ENCODE measurements around the gene ITGAD.

ITGAD gene

DNA sequence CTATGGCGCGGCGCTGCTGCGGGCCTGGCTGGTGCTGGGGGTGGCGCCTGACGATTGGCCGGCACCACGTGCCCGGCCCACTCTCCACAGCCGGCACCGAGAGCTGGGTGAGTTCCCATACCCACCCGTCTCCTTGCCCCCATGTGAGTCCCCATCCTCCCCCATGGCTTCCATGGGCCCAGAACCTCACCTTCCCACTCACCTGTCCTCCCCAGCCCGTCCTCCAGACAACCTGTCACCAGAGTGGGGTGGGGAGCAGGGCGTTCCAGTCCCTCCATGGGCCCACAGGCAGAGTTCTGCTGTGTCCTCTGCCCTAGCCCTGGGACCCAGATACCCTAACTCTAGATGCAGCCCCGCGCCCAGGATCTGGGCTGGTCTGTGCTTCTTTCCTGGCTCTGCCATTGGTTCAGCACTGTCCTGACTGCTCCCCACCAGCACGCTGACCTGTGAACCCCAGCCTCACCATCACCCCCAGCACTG is 71.7 kb downstream of the ITGAD start:
- ChIA-PET POLR2A (no interaction called here), CTCF (interaction anchor here (1.5 kb wide), 1 partner anchor 12 kb away, joined by 4 read pairs; no protein-coding TSS in a partner anchor)
- DNase-seq (ENCODE audit: extremely low spot score): no peak
- TF ChIP-seq, protein P1, sequence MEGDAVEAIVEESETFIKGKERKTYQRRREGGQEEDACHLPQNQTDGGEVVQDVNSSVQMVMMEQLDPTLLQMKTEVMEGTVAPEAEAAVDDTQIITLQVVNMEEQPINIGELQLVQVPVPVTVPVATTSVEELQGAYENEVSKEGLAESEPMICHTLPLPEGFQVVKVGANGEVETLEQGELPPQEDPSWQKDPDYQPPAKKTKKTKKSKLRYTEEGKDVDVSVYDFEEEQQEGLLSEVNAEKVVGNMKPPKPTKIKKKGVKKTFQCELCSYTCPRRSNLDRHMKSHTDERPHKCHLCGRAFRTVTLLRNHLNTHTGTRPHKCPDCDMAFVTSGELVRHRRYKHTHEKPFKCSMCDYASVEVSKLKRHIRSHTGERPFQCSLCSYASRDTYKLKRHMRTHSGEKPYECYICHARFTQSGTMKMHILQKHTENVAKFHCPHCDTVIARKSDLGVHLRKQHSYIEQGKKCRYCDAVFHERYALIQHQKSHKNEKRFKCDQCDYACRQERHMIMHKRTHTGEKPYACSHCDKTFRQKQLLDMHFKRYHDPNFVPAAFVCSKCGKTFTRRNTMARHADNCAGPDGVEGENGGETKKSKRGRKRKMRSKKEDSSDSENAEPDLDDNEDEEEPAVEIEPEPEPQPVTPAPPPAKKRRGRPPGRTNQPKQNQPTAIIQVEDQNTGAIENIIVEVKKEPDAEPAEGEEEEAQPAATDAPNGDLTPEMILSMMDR (IDR thresholded peaks at IDR 0.05; ENCODE audit: control extremely low read depth, extremely low read depth, low read depth, missing control alignments): no peak

DNA sequence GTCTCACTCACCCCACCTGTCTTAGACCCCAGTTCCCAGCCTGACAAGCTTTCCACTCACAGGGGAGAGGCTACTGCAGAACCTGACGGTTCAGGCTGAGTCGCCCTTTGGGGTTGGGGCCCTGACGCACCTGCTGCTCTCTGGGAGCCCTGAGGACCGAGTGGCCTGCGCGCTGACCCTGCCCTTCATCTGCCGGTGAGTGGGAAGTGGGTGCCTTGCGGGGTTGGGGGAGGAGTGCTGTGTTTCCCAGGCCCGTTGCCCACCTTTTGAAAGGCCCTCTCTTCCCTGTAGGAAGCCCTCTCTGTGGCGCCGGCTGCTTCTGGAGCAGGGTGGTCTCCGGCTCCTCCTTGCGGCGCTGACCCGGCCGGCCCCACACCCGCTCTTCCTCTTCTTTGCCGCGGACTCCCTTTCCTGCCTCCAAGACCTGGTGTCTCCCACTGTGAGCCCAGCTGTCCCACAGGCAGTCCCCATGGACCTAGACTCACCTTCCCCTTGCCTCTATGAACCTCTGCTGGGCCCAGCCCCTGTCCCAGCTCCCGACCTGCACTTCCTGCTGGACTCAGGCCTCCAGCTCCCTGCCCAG is 72.7 kb downstream of the ITGAD start:
- TF ChIP-seq, protein P1 (IDR thresholded peaks at IDR 0.05; ENCODE audit: control extremely low read depth, extremely low read depth, low read depth, missing control alignments): no peak
- CTCF ChIA-PET: no interaction called here
- POLR2A ChIA-PET: no interaction called here
- no peak for DNase-seq (ENCODE audit: extremely low spot score)

DNA sequence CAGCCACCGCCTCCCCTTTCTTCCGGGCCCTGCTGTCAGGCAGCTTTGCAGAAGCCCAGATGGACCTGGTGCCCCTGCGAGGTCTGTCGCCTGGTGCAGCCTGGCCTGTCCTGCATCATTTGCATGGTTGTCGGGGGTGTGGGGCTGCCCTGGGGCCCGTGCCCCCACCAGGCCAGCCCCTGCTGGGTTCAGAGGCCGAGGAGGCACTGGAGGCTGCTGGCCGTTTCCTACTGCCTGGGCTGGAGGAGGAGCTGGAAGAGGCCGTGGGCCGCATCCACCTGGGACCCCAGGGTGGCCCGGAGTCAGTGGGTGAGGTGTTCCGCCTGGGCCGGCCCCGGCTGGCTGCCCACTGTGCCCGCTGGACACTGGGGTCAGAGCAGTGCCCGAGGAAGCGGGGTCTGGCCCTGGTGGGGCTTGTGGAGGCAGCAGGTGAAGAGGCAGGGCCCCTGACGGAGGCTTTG is 73.3 kb downstream of the ITGAD start:
- TF ChIP-seq, protein P1 (IDR thresholded peaks at IDR 0.05; ENCODE audit: control extremely low read depth, extremely low read depth, low read depth, missing control alignments): no peak
- ChIA-PET POLR2A (no interaction called here), CTCF (no interaction called here)
- no peak for DNase-seq (ENCODE audit: extremely low spot score)

DNA sequence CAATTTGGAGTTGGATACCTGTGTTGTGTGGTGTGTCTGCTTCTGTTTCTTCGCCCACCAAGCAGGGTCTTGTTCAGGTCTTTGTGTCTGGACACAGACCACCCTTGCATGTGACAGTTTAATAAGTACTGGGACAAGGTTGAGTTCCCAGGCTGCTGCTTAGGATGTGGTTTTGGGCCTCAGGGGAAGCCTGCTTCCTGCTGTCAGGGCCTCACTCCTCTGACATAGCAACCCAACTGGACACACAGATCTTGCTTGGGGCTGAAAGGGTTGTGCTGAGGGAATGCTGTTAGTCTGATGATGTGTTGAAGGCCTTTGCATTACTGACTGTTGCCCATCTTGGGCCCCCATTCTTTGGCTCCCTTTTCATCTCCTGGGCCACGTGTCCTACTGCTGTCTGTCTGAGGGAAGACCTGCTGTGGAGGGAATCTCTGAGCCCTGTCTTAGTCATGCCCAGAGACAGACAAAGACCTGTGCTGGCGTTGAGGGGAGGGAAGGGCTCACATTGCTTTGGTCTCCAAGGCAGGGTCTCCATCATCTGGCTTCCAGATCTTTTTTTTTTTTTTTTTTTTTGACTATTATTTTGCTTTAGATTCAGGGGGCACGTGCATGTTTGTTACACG is 74.1 kb downstream of the ITGAD start:
- POLR2A ChIA-PET: no interaction called here
- TF ChIP-seq, protein P1 (IDR thresholded peaks at IDR 0.05; ENCODE audit: control extremely low read depth, extremely low read depth, low read depth, missing control alignments): no peak
- DNase-seq (ENCODE audit: extremely low spot score): no peak
- CTCF ChIA-PET: interaction anchor here (2.8 kb wide), 1 partner anchor 7 kb away, joined by 13 read pairs; the partner anchor contains the start of gene ARMC5

DNA sequence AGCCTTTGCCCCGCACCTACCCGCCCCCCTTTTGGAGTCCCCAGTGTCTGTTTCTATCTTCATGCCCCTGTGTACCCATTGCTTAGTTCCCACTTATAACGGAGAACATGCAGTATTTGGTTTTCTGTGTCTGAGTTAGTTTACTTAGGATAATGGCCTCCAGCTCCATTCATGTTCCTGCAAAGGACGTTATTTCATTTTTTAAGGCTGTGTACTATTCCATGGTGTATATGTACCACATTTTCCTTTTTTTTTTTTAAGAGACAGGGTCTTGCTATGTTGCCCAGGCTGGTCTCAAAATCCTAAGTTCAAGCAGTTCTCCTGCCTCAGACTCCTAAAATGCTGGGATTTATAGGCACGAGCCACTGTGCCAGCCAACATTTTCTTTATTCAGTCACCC is 74.7 kb downstream of the ITGAD start:
- TF ChIP-seq, protein P1 (IDR thresholded peaks at IDR 0.05; ENCODE audit: control extremely low read depth, extremely low read depth, low read depth, missing control alignments): no peak
- ChIA-PET CTCF (interaction anchor here (1.0 to 2.8 kb wide), 2 partner anchors 8 to 16 kb away, joined by 3 to 13 read pairs; partner anchors contain the start of gene ARMC5), POLR2A (no interaction called here)
- no peak for DNase-seq (ENCODE audit: extremely low spot score)

DNA sequence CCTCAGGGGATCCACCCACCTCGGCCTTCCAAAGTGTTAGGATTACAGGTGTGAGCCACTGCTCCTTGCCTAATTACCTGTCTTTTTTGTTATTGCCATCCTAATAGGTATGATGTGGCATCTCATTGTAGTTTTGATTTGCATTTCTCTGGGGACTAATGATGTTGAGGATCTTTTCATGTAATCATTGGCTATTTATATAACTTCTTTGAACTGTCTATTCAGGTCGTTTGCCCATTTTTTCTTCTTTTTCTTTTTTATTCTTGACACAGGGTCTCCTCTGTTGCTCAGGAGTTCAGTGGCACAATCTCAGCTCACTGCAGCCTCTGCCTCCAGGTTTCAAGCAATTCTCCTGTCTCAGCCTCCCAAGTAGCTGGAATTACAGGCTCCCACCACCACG is 77.5 kb downstream of the ITGAD start:
- TF ChIP-seq, protein P1 (IDR thresholded peaks at IDR 0.05; ENCODE audit: control extremely low read depth, extremely low read depth, low read depth, missing control alignments): no peak
- DNase-seq (ENCODE audit: extremely low spot score): no peak
- ChIA-PET CTCF (interaction anchor here (2.1 kb wide), 1 partner anchor 10 kb away, joined by 12 read pairs; the partner anchor contains the start of gene ARMC5), POLR2A (no interaction called here)
